Endothelial cell of umbilical vein (primary cell): ENCODE results near the gene OSBP2. TPM values are rescaled to one million over a fixed set of nuclear protein-coding genes. Genes with fewer than 3 reads are reported as not detected.

Source experiments
- BruUV-seq: library from RNA; stranded (reverse); fragments of 400-500 nt; replicated peaks from 2 replicates; lab custom pipeline; 2021; lab: Mats Ljungman, UMichigan
- CTCF ChIA-PET: fragments of 300-600, 350-600 bp; sonication (Branson Sonifier 250); formaldehyde crosslinking; loops from one replicate; lab custom pipeline; 2021; ENCODE audit warnings: antibody characterized with exemption, inconsistent platforms; lab: Charles Lee
- POLR2A ChIA-PET: fragments of 300-600, 350-600 bp; sonication (Branson Sonifier 250); formaldehyde crosslinking; loops from one replicate; lab custom pipeline; 2021; ENCODE audit warnings: antibody characterized with exemption, inconsistent platforms; lab: Charles Lee
- DNase-seq: peaks from one replicate; pipeline ENCODE4 v3.0.0-alpha.2; 2011; ENCODE audit warnings: low read depth, low spot score
- FAIRE-seq: peaks from 2 replicates; lab custom pipeline; 2011; peaks lifted over from hg19 to GRCh38; lab: Jason Lieb, UNC
- H2AFZ ChIP-seq: 2 replicates; pipeline ENCODE4 v1.6.0; 2012; ENCODE audit warnings: low read depth, low read length, control low read depth, inconsistent platforms
- H3K27ac ChIP-seq: 2 replicates; pipeline ENCODE4 v1.5.1; 2011; ENCODE audit warnings: low read depth, mild to moderate bottlenecking, control low read depth, low read length, moderate library complexity; ENCODE audit not compliant: insufficient read depth
- H3K27me3 ChIP-seq, 2 experiments: 2 replicates each; pipeline versions ENCODE4 v1.6.0 to v1.6.1; 2011; ENCODE audit warnings: low read length in 2 of 2, mixed read lengths in 1 of 2; ENCODE audit not compliant: control insufficient read depth in 2 of 2, insufficient read depth in 2 of 2
- H3K36me3 ChIP-seq, 2 experiments: 2 replicates in 1 of 2; 3 replicates in 1 of 2; pipeline ENCODE4 v1.5.1; 2011; ENCODE audit warnings: low read length in 2 of 2, mild to moderate bottlenecking in 1 of 2, moderate library complexity in 1 of 2; ENCODE audit not compliant: control insufficient read depth in 2 of 2, insufficient read depth in 2 of 2; ENCODE audit errors: extremely low read depth in 1 of 2
- H3K4me1 ChIP-seq: 3 replicates; pipeline ENCODE4 v1.5.1; 2011; ENCODE audit warnings: mild to moderate bottlenecking, low read length; ENCODE audit not compliant: control insufficient read depth, insufficient read depth; ENCODE audit errors: extremely low read depth
- H3K4me2 ChIP-seq: 2 replicates; pipeline ENCODE4 v1.6.1; 2011; ENCODE audit warnings: low read length, control low read depth, mixed read lengths; ENCODE audit not compliant: insufficient read depth
- H3K4me3 ChIP-seq, 3 experiments: fragments of 200-600 bp in 1 of 3; sonication (generic), shearing (Covaris generic) in 1 of 3; replicated peaks in 1 of 3; 2 replicates each; pipeline ENCODE4 v1.5.1; 2011 to 2016; ENCODE audit warnings: control low read depth in 3 of 3, low read length in 3 of 3, mild to moderate bottlenecking in 2 of 3, inconsistent platforms in 1 of 3, low read depth in 1 of 3, moderate library complexity in 1 of 3; ENCODE audit not compliant: insufficient read depth in 1 of 3
- H3K79me2 ChIP-seq: 2 replicates; pipeline ENCODE4 v1.6.0; 2012; ENCODE audit warnings: low read length, inconsistent platforms; ENCODE audit not compliant: control insufficient read depth, insufficient read depth
- H3K9ac ChIP-seq: replicated peaks from 2 replicates; pipeline ENCODE3; 2011; ENCODE audit warnings: low read length, control low read depth; ENCODE audit not compliant: insufficient read depth; ENCODE audit errors: extremely low read depth
- H3K9me1 ChIP-seq: replicated peaks from 3 replicates; pipeline ENCODE4 v1.6.0; 2011; ENCODE audit warnings: mild to moderate bottlenecking, low read length; ENCODE audit not compliant: control insufficient read depth, insufficient read depth; ENCODE audit errors: extremely low read depth
- H3K9me3 ChIP-seq: replicated peaks from 2 replicates; pipeline ENCODE4 v1.5.1; 2012; ENCODE audit warnings: low read length, inconsistent platforms; ENCODE audit not compliant: control insufficient read depth, insufficient read depth
- H4K20me1 ChIP-seq: replicated peaks from 2 replicates; pipeline ENCODE3; 2011; ENCODE audit warnings: mild to moderate bottlenecking, low read length; ENCODE audit not compliant: control insufficient read depth, insufficient read depth; ENCODE audit errors: extremely low read depth
- EZH2 ChIP-seq: IDR thresholded peaks from 2 replicates; pipeline ENCODE4 v1.6.1; 2012; ENCODE audit warnings: borderline replicate concordance, low read depth, mild to moderate bottlenecking, moderate library complexity, low read length, inconsistent platforms; ENCODE audit not compliant: severe bottlenecking
- FOS ChIP-seq: IDR thresholded peaks from 2 replicates; pipeline ENCODE4 v1.6.1; 2011; ENCODE audit warnings: mild to moderate bottlenecking, low read length, moderate library complexity, borderline replicate concordance; ENCODE audit not compliant: insufficient read depth
- GATA2 ChIP-seq: IDR thresholded peaks from 2 replicates; pipeline ENCODE4 v1.7.0; 2011; ENCODE audit warnings: low read depth, mild to moderate bottlenecking, moderate library complexity, mixed read lengths, low read length; ENCODE audit not compliant: insufficient read length, insufficient read depth
- JUN ChIP-seq: IDR thresholded peaks from 2 replicates; pipeline ENCODE4 v1.6.1; 2011; ENCODE audit warnings: borderline replicate concordance, low read depth; ENCODE audit not compliant: insufficient read length, insufficient read depth
- MYC ChIP-seq: IDR thresholded peaks from one replicate; pipeline ENCODE4 v1.6.1; 2011; ENCODE audit warnings: mild to moderate bottlenecking, low read depth, low read length
- POLR2A ChIP-seq: IDR thresholded peaks from 2 replicates; pipeline ENCODE4 v1.6.1; 2012; ENCODE audit warnings: low read depth, mild to moderate bottlenecking, control low read depth, low read length
- POLR2AphosphoS5 ChIP-seq: IDR thresholded peaks from 2 replicates; pipeline ENCODE4 v1.6.1; 2012; ENCODE audit warnings: low read depth, mild to moderate bottlenecking, control low read depth, low read length, moderate library complexity; ENCODE audit not compliant: insufficient read depth
- dilution Hi-C: fragments of 300-500 bp; cut with MboI; formaldehyde crosslinking; loops from one replicate; pipeline ENCODE4 v1.15.0; 2019; ENCODE audit warnings: low sequenced_read_pairs; ENCODE audit not compliant: extremely low pct_ligation_motif_present
- intact Hi-C: fragments of 100-400 bp; cut with micrococcal nuclease; formaldehyde crosslinking; loops from one replicate; pipeline ENCODE4 v1.10.0; 2022
- polyA plus RNA-seq, 4 experiments: library from polyadenylated mRNA; depleted of rRNA in 3 of 4; stranded (reverse) in 3 of 4; unstranded in 1 of 4; fragments of >200 nt; gene quantifications; 2 replicates each; pipeline versions ENCODE4 v1.2.1 to v1.2.3, GENCODE V29; 2011 to 2012; ENCODE audit warnings: missing spikeins in 1 of 4
- total RNA-seq: library from RNA; stranded (reverse); gene quantifications from 2 replicates; pipeline ENCODE4 v1.2.3, GENCODE V29; 2021
- TF ChIP-seq, protein P1 (sequence below), 2 donors: IDR thresholded peaks; 1 replicate in 1 of 2; 2 replicates in 1 of 2; pipeline ENCODE4 v1.5.1; 2011; ENCODE audit warnings: low read length in 2 of 2, mild to moderate bottlenecking in 2 of 2, moderate library complexity in 2 of 2, control low read depth in 1 of 2, inconsistent platforms in 1 of 2, low read depth in 1 of 2; ENCODE audit not compliant: insufficient read depth in 1 of 2; ENCODE audit errors: extremely low read depth in 1 of 2
- TF ChIP-seq, protein P2 (sequence below): IDR thresholded peaks from 2 replicates; pipeline ENCODE4 v1.6.1; 2011; ENCODE audit not compliant: insufficient read depth, insufficient read length

Gene OSBP2
- total and polyA plus RNA-seq, 2 donors (not counting 3 experiments of a cell fraction or from before 2014, with no cell fraction given): 4.1 to 7.5 TPM

DNA sequence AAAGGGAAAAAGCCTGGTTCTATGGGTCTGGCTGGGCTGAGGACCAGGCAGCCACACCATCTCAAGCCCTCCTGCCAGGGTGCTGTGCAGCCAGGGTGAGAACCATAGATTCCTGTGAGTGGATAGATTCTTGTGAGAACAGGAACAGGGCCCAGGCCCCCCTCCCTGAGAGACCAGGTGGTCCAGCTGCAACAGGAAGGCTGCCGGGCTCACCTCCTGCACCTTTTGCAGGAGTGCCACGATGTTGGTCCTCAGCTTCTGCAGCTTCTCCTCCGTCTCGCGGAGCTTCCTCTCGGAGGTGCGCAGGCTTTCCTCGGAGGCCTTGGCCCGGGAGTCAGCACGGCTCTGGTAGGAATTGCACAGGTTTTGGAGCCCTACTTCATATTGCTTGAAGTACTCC lies 233.1 kb downstream of the OSBP2 start:
- no peaks in the 10 kb centered on the region for H3K9me1 ChIP-seq
- H4K20me1 ChIP-seq: no peaks in the 10 kb centered on the region
- DNase-seq (no peak), FAIRE-seq (no peak)
- H3K27ac ChIP-seq: no peak overlapping the region
- intact Hi-C loops: no loop called here
- BruUV-seq: no TSS peak
- POLR2A ChIA-PET: no interaction called here
- dilution Hi-C loops: no loop called here
- no peaks in the 10 kb centered on the region for H3K27me3 ChIP-seq
- no peaks in the 10 kb centered on the region for H3K4me1 ChIP-seq
- CTCF ChIA-PET: no interaction called here
- no peak overlapping the region for H3K9ac ChIP-seq
- H2AFZ ChIP-seq: no peak overlapping the region
- no peaks in the 10 kb centered on the region for H3K79me2 ChIP-seq
- no peaks in the 10 kb centered on the region for H3K9me3 ChIP-seq
- no peak overlapping the region for H3K4me3 ChIP-seq
- TF ChIP-seq, protein P1, sequence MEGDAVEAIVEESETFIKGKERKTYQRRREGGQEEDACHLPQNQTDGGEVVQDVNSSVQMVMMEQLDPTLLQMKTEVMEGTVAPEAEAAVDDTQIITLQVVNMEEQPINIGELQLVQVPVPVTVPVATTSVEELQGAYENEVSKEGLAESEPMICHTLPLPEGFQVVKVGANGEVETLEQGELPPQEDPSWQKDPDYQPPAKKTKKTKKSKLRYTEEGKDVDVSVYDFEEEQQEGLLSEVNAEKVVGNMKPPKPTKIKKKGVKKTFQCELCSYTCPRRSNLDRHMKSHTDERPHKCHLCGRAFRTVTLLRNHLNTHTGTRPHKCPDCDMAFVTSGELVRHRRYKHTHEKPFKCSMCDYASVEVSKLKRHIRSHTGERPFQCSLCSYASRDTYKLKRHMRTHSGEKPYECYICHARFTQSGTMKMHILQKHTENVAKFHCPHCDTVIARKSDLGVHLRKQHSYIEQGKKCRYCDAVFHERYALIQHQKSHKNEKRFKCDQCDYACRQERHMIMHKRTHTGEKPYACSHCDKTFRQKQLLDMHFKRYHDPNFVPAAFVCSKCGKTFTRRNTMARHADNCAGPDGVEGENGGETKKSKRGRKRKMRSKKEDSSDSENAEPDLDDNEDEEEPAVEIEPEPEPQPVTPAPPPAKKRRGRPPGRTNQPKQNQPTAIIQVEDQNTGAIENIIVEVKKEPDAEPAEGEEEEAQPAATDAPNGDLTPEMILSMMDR (IDR thresholded peaks at IDR 0.05; ENCODE audit: extremely low read depth in 1 of 2, insufficient read depth in 1 of 2, low read depth in 1 of 2, low read length in 2 of 2): no peak
- TF ChIP-seq MYC (no peak), JUN (no peak), POLR2A (no peak), EZH2 (no peak), POLR2AphosphoS5 (no peak), GATA2 (no peak), FOS (no peak)
- TF ChIP-seq, protein P2, sequence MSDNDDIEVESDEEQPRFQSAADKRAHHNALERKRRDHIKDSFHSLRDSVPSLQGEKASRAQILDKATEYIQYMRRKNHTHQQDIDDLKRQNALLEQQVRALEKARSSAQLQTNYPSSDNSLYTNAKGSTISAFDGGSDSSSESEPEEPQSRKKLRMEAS: no peak
- no peak overlapping the region for H3K4me2 ChIP-seq
- peaks cover 20 to 51% of the 10 kb centered on the region in 2 experiments for H3K36me3 ChIP-seq
